WERI-Rb-1 (cell line): ENCODE measurements around the gene CGB8.
"Not testable (repeated sequence)": the region's sequence is repeated elsewhere in the genome, so short reads cannot be mapped to it uniquely, and the experiment has no call there.

ENCODE experiments used
- DNase-seq: peaks from one replicate; pipeline ENCODE4 v3.0.0-alpha.2; 2020
- H3K27ac ChIP-seq: fragments of 250-450 bp; sonication (Bioruptor Pico); 2 replicates; pipeline ENCODE4 v1.5.1; 2020; ENCODE audit warnings: mild to moderate bottlenecking, moderate library complexity
- H3K27me3 ChIP-seq: fragments of 250-450 bp; sonication (Bioruptor Pico); 2 replicates; pipeline ENCODE4 v1.5.1; 2021; ENCODE audit warnings: mild to moderate bottlenecking, low read depth, moderate library complexity; ENCODE audit not compliant: insufficient read depth, severe bottlenecking
- H3K36me3 ChIP-seq: fragments of 250-450 bp; sonication (Bioruptor Pico); 2 replicates; pipeline ENCODE4 v1.5.1; 2020; ENCODE audit warnings: mild to moderate bottlenecking, moderate library complexity
- H3K4me3 ChIP-seq: 2 replicates; pipeline ENCODE4 v1.5.1; 2011; ENCODE audit warnings: low read depth, mild to moderate bottlenecking, control low read depth, low read length
- H3K9me3 ChIP-seq: fragments of 250-450 bp; sonication (Bioruptor Pico); 2 replicates; pipeline ENCODE4 v1.5.1; 2021; ENCODE audit warnings: mild to moderate bottlenecking, moderate library complexity; ENCODE audit not compliant: severe bottlenecking
- CTCF ChIP-seq: IDR thresholded peaks from 2 replicates; pipeline ENCODE4 v1.5.1; 2011; ENCODE audit warnings: low read depth, mild to moderate bottlenecking, control low read depth, inconsistent platforms, low read length

CGB8 gene

GRCh38 chr19:49036815-49037214, 12.1 kb downstream of the CGB8 start, which contains the start of gene CGB1:
Gene CGB1 (minus strand): TSS chr19:49036895. CDS start chr19:49036711, 184 bp downstream.
- H3K9me3 ChIP-seq, H3K27ac ChIP-seq, H3K36me3 ChIP-seq, H3K4me3 ChIP-seq, H3K27me3 ChIP-seq: not testable (repeated sequence)
- DNase-seq, result peak; percentile 42
- TF ChIP-seq CTCF, result peak; percentile 51

GRCh38 chr19:49031642-49032301, 17.1 kb downstream of the CGB8 start, which contains the start of gene CGB2:
Gene CGB2 (plus strand): TSS chr19:49031890. CDS start chr19:49032096, 206 bp downstream.
- H3K27me3 ChIP-seq, DNase-seq, H3K9me3 ChIP-seq, H3K4me3 ChIP-seq, H3K36me3 ChIP-seq, H3K27ac ChIP-seq: not testable (repeated sequence)
- peak; percentile 30; the same call in 1 of the 2 replicates for TF ChIP-seq CTCF

GRCh38 chr19:49030323-49030722, 18.6 kb downstream of the CGB8 start:
- DNase-seq, H3K4me3 ChIP-seq, H3K27me3 ChIP-seq, H3K36me3 ChIP-seq, H3K9me3 ChIP-seq, H3K27ac ChIP-seq: not testable (repeated sequence)

- not testable (repeated sequence) for DNase-seq, H3K27ac ChIP-seq, H3K27me3 ChIP-seq, H3K36me3 ChIP-seq, H3K9me3 ChIP-seq, H3K4me3 ChIP-seq
Observed at GRCh38 chr19:49029749-49030148, 19.2 kb downstream of the CGB8 start.

GRCh38 chr19:49028686-49029085, 20.2 kb downstream of the CGB8 start:
- DNase-seq, H3K27ac ChIP-seq: not testable (repeated sequence)

GRCh38 chr19:49025599-49025998, 23.3 kb downstream of the CGB8 start:
- H3K36me3 ChIP-seq, H3K9me3 ChIP-seq, DNase-seq, H3K4me3 ChIP-seq, H3K27me3 ChIP-seq, H3K27ac ChIP-seq: not testable (repeated sequence)

More at GRCh38 chr19:49028686-49029085, 20.2 kb downstream of the CGB8 start:
- H3K4me3 ChIP-seq, H3K36me3 ChIP-seq, H3K27me3 ChIP-seq, H3K9me3 ChIP-seq: not testable (repeated sequence)

GRCh38 chr19:49025088-49025487, 23.8 kb downstream of the CGB8 start:
- DNase-seq, H3K4me3 ChIP-seq, H3K27ac ChIP-seq: not testable (repeated sequence)

GRCh38 chr19:49024233-49024632, 24.7 kb downstream of the CGB8 start, which contains the start of gene CGB3:
Gene CGB3 (minus strand): TSS chr19:49024333. CDS start chr19:49023971, 362 bp downstream.
- not testable (repeated sequence) for H3K27ac ChIP-seq

More at GRCh38 chr19:49025088-49025487, 23.8 kb downstream of the CGB8 start:
- not testable (repeated sequence) for H3K36me3 ChIP-seq, H3K27me3 ChIP-seq, H3K9me3 ChIP-seq

GRCh38 chr19:49022116-49022515, 26.8 kb downstream of the CGB8 start:
- no peaks in the 10 kb centered on the region for H3K36me3 ChIP-seq
- no peak for DNase-seq
- TF ChIP-seq CTCF, result no peak
- no peaks in the 10 kb centered on the region for H3K9me3 ChIP-seq
- H3K4me3 ChIP-seq, result no peak overlapping the region
- no peak overlapping the region for H3K27ac ChIP-seq
- H3K27me3 ChIP-seq, result no peaks in the 10 kb centered on the region

More at GRCh38 chr19:49024233-49024632, 24.7 kb downstream of the CGB8 start, which contains the start of gene CGB3:
- not testable (repeated sequence) for H3K36me3 ChIP-seq, H3K4me3 ChIP-seq, DNase-seq, H3K27me3 ChIP-seq, H3K9me3 ChIP-seq
